ENCODE data around the gene IMPACT. TPM values are rescaled to one million over a fixed set of nuclear protein-coding genes. Genes with fewer than 3 reads are reported as not detected.
A peak's percentile ranks its signal among the peaks of the same experiment; 100 is the strongest.

Gene IMPACT
- polyA plus RNA-seq, 4 donors, result 45.7 to 76.4 (median 62.4) TPM

GRCh38 chr18:24472591-24472990, 46.1 kb downstream of the IMPACT start:
- DNase-seq (ENCODE audit: low read depth in 4 of 4, low spot score in 2 of 4), result no peak

- DNase-seq (ENCODE audit: low read depth in 4 of 4, low spot score in 2 of 4), result no peak
These were observed 47.9 kb downstream of the IMPACT start for GRCh38 chr18:24474406-24474805.

GRCh38 chr18:24475926-24476589, 49.6 kb downstream of the IMPACT start:
- DNase-seq (ENCODE audit: low read depth in 4 of 4, low spot score in 2 of 4), result no peak

- DNase-seq (ENCODE audit: low read depth in 4 of 4, low spot score in 2 of 4), result no peak
These were observed 52.9 kb downstream of the IMPACT start for GRCh38 chr18:24479371-24479770.

- DNase-seq (ENCODE audit: low read depth in 4 of 4, low spot score in 2 of 4), result no peak
These were observed 56.4 kb downstream of the IMPACT start for GRCh38 chr18:24482821-24483220.

- DNase-seq (ENCODE audit: low read depth in 4 of 4, low spot score in 2 of 4), result no peak
These were observed 59.2 kb downstream of the IMPACT start for GRCh38 chr18:24485681-24486080.

- no peak for DNase-seq (ENCODE audit: low read depth in 4 of 4, low spot score in 2 of 4)
These were observed 60.2 kb downstream of the IMPACT start for GRCh38 chr18:24486684-24487083.

GRCh38 chr18:24488824-24489493, 62.5 kb downstream of the IMPACT start:
- DNase-seq (ENCODE audit: low read depth in 4 of 4, low spot score in 2 of 4), result peak in 3 of 4 donors; percentile 34 to 52 (median 49)

GRCh38 chr18:24490539-24490938, 64.1 kb downstream of the IMPACT start:
- DNase-seq (ENCODE audit: low read depth in 4 of 4, low spot score in 2 of 4), result no peak

GRCh38 chr18:24491927-24492834, 65.7 kb downstream of the IMPACT start:
- peak in 3 of 4 donors; percentile 61 to 75 (median 69) for DNase-seq (ENCODE audit: low read depth in 4 of 4, low spot score in 2 of 4)

- DNase-seq (ENCODE audit: low read depth in 4 of 4, low spot score in 2 of 4), result no peak
These were observed 68.1 kb downstream of the IMPACT start for GRCh38 chr18:24494586-24494985.

- no peak for DNase-seq (ENCODE audit: low read depth in 4 of 4, low spot score in 2 of 4)
These were observed 70.7 kb downstream of the IMPACT start for GRCh38 chr18:24497031-24497754.

- no peak for DNase-seq (ENCODE audit: low read depth in 4 of 4, low spot score in 2 of 4)
These were observed 73.3 kb downstream of the IMPACT start for GRCh38 chr18:24499814-24500213.

GRCh38 chr18:24500217-24500616, 73.7 kb downstream of the IMPACT start:
- DNase-seq (ENCODE audit: low read depth in 4 of 4, low spot score in 2 of 4), result no peak

GRCh38 chr18:24500766-24501165, 74.3 kb downstream of the IMPACT start:
- no peak for DNase-seq (ENCODE audit: low read depth in 4 of 4, low spot score in 2 of 4)

GRCh38 chr18:24502667-24503523, 76.4 kb downstream of the IMPACT start:
- peak in 1 of 4 donors; percentile 33 for DNase-seq (ENCODE audit: low read depth in 4 of 4, low spot score in 2 of 4)
